HG03457 (cell line): ENCODE measurements around the gene SHLD1.

ENCODE experiments used
- ATAC-seq: cut with Tn5 transposase; IDR thresholded peaks from one replicate; pipeline ENCODE4 v1.9.1; 2021; ENCODE audit warnings: moderate number of reproducible peaks; ENCODE audit not compliant: unreplicated experiment

SHLD1 gene

DNA sequence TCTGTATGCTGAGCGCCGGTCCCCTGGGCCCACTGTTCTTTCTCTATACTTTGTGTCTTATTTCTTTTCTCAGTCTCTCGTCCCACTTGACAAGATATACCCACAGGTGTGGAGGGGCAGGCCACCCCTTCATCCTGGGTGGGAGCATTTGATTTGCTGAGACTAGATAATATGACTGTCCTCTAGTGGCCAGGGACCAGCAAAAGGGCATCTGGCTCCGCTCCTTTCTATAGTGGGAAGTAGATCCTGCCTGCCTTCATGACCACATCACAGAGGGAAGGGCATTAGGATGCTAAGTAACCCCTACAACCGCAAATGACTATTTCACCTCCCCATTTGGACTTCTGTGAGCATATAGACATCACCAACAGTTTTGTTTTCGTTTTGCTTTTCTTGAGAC, 135.7 kb downstream of the SHLD1 start:
- no peak for ATAC-seq

DNA sequence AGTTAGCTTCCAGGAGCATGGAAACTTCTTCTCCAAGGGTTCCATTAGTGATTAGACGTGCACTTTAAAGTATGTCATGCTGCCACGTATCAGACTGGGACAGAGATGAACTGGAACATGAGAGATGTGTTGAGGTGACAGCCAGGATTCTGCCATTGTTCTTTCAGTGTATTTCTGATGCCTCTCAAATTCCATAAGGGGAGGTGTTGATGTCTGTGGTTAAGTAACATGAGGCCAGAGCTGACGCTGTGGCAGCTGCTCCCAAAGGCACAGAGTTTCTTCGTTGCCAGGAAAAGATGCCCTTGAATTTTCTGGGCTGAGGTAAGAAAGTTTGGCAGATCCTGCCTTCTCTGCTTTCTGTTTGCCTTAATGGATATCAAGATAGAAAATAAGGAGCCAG, 136.6 kb downstream of the SHLD1 start:
- ATAC-seq, result no peak

DNA sequence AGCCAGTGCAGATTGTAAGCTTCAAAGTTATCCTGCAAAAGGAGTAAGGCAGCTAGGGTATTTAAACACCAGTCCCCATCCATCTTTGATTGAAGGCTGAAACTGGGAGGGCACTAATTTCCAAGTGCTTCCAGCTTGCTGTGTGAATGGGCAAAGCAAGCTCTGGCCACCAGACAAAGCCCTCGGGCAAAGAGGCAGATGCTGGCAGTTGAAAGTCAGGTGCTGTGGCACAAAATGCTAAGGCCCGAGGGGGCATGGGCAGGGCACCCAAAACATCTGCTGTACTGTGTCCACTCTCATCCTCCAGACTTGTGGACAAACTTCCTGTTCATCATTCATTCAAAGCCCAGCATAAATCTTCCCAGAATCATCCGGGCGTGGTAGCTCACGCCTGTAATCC, 137.2 kb downstream of the SHLD1 start:
- ATAC-seq, result no peak

DNA sequence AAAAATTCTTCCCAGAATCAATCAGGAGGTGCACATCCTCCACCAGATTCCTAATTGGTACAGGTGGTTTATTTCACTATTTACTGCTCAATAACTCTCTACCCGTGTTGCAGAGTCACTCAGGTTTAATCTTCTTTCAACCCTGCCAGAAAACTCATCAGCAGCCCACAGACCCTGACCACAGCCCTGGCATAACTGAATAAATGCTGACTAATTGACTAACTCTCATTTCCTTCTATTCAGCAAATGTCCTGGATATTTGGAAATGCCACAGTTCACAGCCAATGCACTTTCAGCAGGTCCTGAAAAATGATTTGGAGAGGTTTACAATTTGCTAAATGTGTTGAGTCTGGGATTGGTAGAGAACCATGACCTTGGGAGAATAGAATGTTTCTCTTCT, 137.8 kb downstream of the SHLD1 start:
- no peak for ATAC-seq

DNA sequence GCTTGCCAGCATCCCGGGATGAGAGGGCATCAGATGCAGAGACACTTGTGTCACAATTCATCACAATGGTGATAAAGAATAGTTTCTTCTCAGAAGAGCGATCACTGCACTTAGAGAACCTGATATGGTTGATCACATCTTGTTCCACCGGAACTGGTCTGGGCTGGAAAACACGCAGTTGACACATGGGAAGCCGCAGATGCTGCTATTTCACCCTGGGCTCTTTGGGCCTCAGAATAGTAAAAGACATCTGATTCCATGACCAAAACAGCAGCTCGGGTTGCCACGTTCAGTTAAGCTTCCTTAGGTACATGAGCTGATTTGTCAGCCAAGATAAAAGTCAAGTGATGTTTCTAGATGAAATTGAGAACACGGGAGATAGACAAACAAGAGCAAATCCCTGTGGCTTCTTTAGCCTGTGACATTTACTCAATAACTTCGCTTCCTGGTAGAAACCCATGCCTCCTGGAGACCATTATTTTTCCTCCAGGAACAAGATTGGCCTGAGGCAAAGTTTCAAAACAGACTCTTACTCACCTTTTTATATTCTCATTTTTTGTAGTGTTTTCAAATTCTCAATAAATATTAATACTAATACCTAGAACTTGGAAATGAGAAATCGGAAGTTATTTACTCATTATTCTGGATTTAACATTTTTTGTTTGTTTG, 140.7 kb downstream of the SHLD1 start:
- no peak for ATAC-seq

- ATAC-seq, result no peak
Observed at GRCh38 chr20:5893052-5893451, 142.9 kb downstream of the SHLD1 start.

DNA sequence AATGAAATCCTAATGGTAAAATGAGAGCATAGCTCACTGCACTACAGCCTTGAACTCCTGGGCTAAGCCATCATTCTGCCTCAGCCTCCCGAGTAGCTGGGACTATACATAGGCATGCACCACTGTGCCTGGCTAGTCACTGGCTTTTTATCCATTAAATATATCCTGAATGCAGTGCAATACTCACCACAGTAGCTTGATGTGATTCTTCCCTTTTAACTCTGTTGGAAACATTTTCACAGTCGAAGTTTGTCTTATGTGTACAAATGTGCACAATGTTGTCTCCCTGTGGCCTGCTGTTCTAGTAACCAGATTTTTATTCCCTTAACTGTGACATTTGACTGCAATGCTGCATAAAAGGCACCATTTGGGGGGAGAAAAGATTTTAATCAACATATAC, 143.4 kb downstream of the SHLD1 start:
- ATAC-seq, result no peak

GRCh38 chr20:5895626-5896025, 145.4 kb downstream of the SHLD1 start:
- ATAC-seq, result no peak

GRCh38 chr20:5899444-5899843, 149.2 kb downstream of the SHLD1 start:
- ATAC-seq, result no peak

- ATAC-seq, result no peak
Observed at GRCh38 chr20:5900908-5901307, 150.7 kb downstream of the SHLD1 start.

- ATAC-seq, result no peak
Observed at GRCh38 chr20:5908981-5909380, 158.8 kb downstream of the SHLD1 start.

DNA sequence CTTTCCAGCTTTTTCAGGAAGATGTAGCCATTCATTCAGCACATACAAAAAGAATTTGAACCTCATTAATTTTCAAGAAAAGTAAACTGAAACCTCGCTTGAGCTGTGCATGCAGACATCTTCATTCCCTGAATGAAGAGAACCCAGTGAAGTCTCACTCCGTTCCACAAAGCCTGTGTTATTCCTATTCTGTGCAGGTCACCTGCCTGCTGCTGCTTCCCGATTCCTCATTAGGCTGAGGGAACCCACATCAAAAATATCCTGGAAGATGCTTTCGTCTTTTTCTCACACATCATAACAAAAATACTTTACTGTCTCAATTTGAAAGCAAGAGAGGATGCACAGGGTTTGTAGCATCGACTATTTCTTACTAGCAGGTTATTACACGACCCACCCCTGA, 160.0 kb downstream of the SHLD1 start:
- no peak for ATAC-seq

DNA sequence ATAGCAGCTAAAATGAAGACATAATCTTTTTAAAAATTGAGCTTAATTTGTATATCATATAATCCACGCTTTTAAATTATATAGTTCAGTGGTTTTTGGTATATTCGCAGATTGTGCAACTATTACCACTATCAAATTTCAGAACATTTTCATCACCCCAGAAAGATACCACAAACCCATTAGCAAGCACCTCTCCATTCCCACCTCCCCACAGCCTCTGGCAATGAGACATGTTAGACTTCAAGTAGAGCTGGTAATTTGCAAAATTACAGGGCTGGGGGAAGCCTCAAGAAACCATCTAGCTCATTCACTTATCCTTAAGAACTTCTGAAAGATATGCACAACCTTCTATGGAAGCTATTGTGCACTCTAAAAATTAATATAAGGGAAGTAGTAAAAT, 163.0 kb downstream of the SHLD1 start:
- no peak for ATAC-seq
